ENCODE data around the gene VPS13A.

DNA sequence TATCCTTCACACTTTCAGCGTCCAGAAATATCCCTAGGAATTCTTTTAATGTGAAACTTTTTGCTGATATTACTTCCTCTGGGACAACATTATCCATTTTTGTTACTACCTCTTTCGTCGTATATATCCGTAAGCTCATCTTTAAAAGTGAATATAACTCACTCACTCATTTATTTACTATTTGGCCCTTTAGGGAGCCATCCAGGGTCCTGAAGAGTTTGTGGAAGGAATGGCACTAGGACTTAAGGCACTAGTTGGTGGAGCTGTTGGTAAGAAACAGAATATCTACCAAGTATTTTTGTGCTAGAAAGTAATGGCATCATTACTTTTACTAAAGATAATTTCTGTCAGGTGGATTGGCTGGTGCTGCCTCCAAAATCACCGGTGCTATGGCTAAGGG, 192.7 kb downstream of the VPS13A start:
- TF ChIP-seq, protein P1, sequence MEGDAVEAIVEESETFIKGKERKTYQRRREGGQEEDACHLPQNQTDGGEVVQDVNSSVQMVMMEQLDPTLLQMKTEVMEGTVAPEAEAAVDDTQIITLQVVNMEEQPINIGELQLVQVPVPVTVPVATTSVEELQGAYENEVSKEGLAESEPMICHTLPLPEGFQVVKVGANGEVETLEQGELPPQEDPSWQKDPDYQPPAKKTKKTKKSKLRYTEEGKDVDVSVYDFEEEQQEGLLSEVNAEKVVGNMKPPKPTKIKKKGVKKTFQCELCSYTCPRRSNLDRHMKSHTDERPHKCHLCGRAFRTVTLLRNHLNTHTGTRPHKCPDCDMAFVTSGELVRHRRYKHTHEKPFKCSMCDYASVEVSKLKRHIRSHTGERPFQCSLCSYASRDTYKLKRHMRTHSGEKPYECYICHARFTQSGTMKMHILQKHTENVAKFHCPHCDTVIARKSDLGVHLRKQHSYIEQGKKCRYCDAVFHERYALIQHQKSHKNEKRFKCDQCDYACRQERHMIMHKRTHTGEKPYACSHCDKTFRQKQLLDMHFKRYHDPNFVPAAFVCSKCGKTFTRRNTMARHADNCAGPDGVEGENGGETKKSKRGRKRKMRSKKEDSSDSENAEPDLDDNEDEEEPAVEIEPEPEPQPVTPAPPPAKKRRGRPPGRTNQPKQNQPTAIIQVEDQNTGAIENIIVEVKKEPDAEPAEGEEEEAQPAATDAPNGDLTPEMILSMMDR (IDR thresholded peaks at IDR 0.05 in 2 of 3, conservative IDR thresholded peaks at IDR 0.05 in 1 of 3; ENCODE audit: insufficient read depth in 2 of 3, low read depth in 1 of 3, low read length in 3 of 3), result no peak
- TF ChIP-seq ARNT (IDR thresholded peaks at IDR 0.05) (no peak), ZNF695 (CRISPR knock-in tag; IDR thresholded peaks at IDR 0.05) (no peak), GABPA (tag; conservative IDR thresholded peaks at IDR 0.05; ENCODE audit: low read depth) (no peak), MTA3 (IDR thresholded peaks at IDR 0.05; ENCODE audit: borderline replicate concordance) (no peak), KLF1 (tag; IDR thresholded peaks at IDR 0.05) (no peak), ZNF384 (IDR thresholded peaks at IDR 0.05; ENCODE audit: low read depth, low read length) (no peak), GABPB1 (CRISPR knock-in tag; IDR thresholded peaks at IDR 0.05) (no peak), CHCHD3 (CRISPR knock-in tag; IDR thresholded peaks at IDR 0.05) (no peak), KDM1A (IDR thresholded peaks at IDR 0.05) (no peak)

Data from K562 (cell line).